ENCODE data around the gene GRPEL2. TPM values are rescaled to one million over a fixed set of nuclear protein-coding genes. Genes with fewer than 3 reads are reported as not detected.
"Not testable (repeated sequence)": the region's sequence is repeated elsewhere in the genome, so short reads cannot be mapped to it uniquely, and the experiment has no call there.

The GRPEL2 gene
- total RNA-seq, 1 donor from 2014 or later = 17.6 TPM

- DNase-seq = no peak
Observed at GRCh38 chr5:149379177-149379761, 34.0 kb downstream of the GRPEL2 start, which contains the start of gene IL17B. Gene IL17B (minus strand): TSS chr5:149379292. CDS start chr5:149379225, 67 bp downstream.

- no peak for DNase-seq
Observed at GRCh38 chr5:149379818-149380374, 34.6 kb downstream of the GRPEL2 start.

GRCh38 chr5:149380466-149381121, 35.3 kb downstream of the GRPEL2 start:
- no peak for DNase-seq

GRCh38 chr5:149381261-149381985, 36.1 kb downstream of the GRPEL2 start:
- no peak for DNase-seq

- peak; percentile 42 for DNase-seq
Observed at GRCh38 chr5:149381986-149382338, 36.7 kb downstream of the GRPEL2 start.

GRCh38 chr5:149382517-149383220, 37.4 kb downstream of the GRPEL2 start:
- no peak for DNase-seq

GRCh38 chr5:149383399-149383798, 38.1 kb downstream of the GRPEL2 start:
- DNase-seq = no peak

GRCh38 chr5:149386166-149386565, 40.9 kb downstream of the GRPEL2 start:
- DNase-seq = no peak

- DNase-seq = no peak
Observed at GRCh38 chr5:149387081-149387631, 41.9 kb downstream of the GRPEL2 start.

- no peak for DNase-seq
Observed at GRCh38 chr5:149387982-149388381, 42.7 kb downstream of the GRPEL2 start.

- DNase-seq = no peak
Observed at GRCh38 chr5:149388498-149389190, 43.3 kb downstream of the GRPEL2 start.

- no peak for DNase-seq
Observed at GRCh38 chr5:149389552-149390495, 44.5 kb downstream of the GRPEL2 start.

GRCh38 chr5:149391076-149391475, 45.8 kb downstream of the GRPEL2 start:
- not testable (repeated sequence) for DNase-seq

GRCh38 chr5:149391524-149391923, 46.2 kb downstream of the GRPEL2 start:
- no peak for DNase-seq

GRCh38 chr5:149392718-149393117, 47.4 kb downstream of the GRPEL2 start:
- no peak for DNase-seq

- not testable (repeated sequence) for DNase-seq
Observed at GRCh38 chr5:149394996-149395395, 49.7 kb downstream of the GRPEL2 start.

- DNase-seq = no peak
Observed at GRCh38 chr5:149397530-149397929, 52.2 kb downstream of the GRPEL2 start.

- DNase-seq = not testable (repeated sequence)
Observed at GRCh38 chr5:149398747-149399266, 53.5 kb downstream of the GRPEL2 start.

- DNase-seq = no peak
Observed at GRCh38 chr5:149399775-149400174, 54.5 kb downstream of the GRPEL2 start.

- DNase-seq = no peak
Observed at GRCh38 chr5:149400304-149400703, 55.0 kb downstream of the GRPEL2 start.
